Dendritic cell treated with granulocyte-macrophage colony-stimulating factor and Interleukin-4, amounts not matched to agents 40 ng/mL and 50 ng/mL, for 4 days (primary cell): ENCODE measurements around the gene PERCC1.
"Not testable (repeated sequence)": the region's sequence is repeated elsewhere in the genome, so short reads cannot be mapped to it uniquely, and the experiment has no call there.

ENCODE experiments used
- H3K27ac Mint-ChIP-seq: one replicate; pipeline ENCODE4 v1.8.0; 2022; ENCODE audit warnings: mild to moderate bottlenecking, mixed read lengths
- H3K27me3 Mint-ChIP-seq: one replicate; pipeline ENCODE4 v1.8.0; 2022; ENCODE audit warnings: mild to moderate bottlenecking, mixed read lengths
- H3K36me3 Mint-ChIP-seq: one replicate; pipeline ENCODE4 v1.8.0; 2022; ENCODE audit warnings: low read depth, mixed read lengths
- H3K4me1 Mint-ChIP-seq: one replicate; pipeline ENCODE4 v1.8.0; 2022; ENCODE audit warnings: low read depth, mixed read lengths
- H3K4me3 Mint-ChIP-seq: one replicate; pipeline ENCODE4 v1.8.0; 2022; ENCODE audit warnings: mild to moderate bottlenecking, moderate library complexity, mixed read lengths
- H3K9me3 Mint-ChIP-seq: one replicate; pipeline ENCODE4 v1.8.0; 2022; ENCODE audit warnings: mixed read lengths
- intact Hi-C: fragments of 100-400 bp; cut with micrococcal nuclease; formaldehyde crosslinking; loops from one replicate; pipeline ENCODE4 v1.15.0; 2022

Gene PERCC1

GRCh38 chr16:1433756-1434155 lies 2.9 kb downstream of the PERCC1 start:
- Mint-ChIP-seq H3K4me3 (no peak overlapping the region), H3K27ac (no peak overlapping the region), H3K36me3 (peaks cover 40% of the 10 kb centered on the region), H3K9me3 (no peaks in the 10 kb centered on the region), H3K4me1 (no peaks in the 10 kb centered on the region), H3K27me3 (peaks cover 27% of the 10 kb centered on the region)
- intact Hi-C loops = no loop called here

- peaks cover 49% of the 10 kb centered on the region for H3K36me3 Mint-ChIP-seq
- H3K9me3 Mint-ChIP-seq = no peaks in the 10 kb centered on the region
- H3K4me1 Mint-ChIP-seq = no peaks in the 10 kb centered on the region
- intact Hi-C loops = no loop called here
- no peak overlapping the region for H3K4me3 Mint-ChIP-seq
- H3K27ac Mint-ChIP-seq = no peak overlapping the region
- peaks cover 22% of the 10 kb centered on the region for H3K27me3 Mint-ChIP-seq
Measured at GRCh38 chr16:1434644-1435592, 4.0 kb downstream of the PERCC1 start.

- Mint-ChIP-seq H3K4me3 (no peak overlapping the region), H3K36me3 (peaks cover 58% of the 10 kb centered on the region), H3K9me3 (no peaks in the 10 kb centered on the region), H3K27me3 (peaks cover 16% of the 10 kb centered on the region), H3K27ac (no peak overlapping the region), H3K4me1 (no peaks in the 10 kb centered on the region)
- intact Hi-C loops = no loop called here
Measured at GRCh38 chr16:1435921-1436697, 5.2 kb downstream of the PERCC1 start.

GRCh38 chr16:1436731-1437355 lies 6.0 kb downstream of the PERCC1 start:
- Mint-ChIP-seq H3K9me3 (no peaks in the 10 kb centered on the region), H3K4me3 (no peak overlapping the region), H3K36me3 (peaks cover 63% of the 10 kb centered on the region), H3K27me3 (peaks cover 9% of the 10 kb centered on the region), H3K4me1 (no peaks in the 10 kb centered on the region), H3K27ac (no peak overlapping the region)
- intact Hi-C loops = no loop called here

GRCh38 chr16:1437606-1438005 lies 6.7 kb downstream of the PERCC1 start:
- Mint-ChIP-seq H3K27me3 (peaks cover 3% of the 10 kb centered on the region), H3K36me3 (peaks cover 71% of the 10 kb centered on the region), H3K4me1 (no peaks in the 10 kb centered on the region), H3K9me3 (no peaks in the 10 kb centered on the region), H3K4me3 (no peak overlapping the region), H3K27ac (no peak overlapping the region)
- intact Hi-C loops = no loop called here

GRCh38 chr16:1438229-1439057 lies 7.6 kb downstream of the PERCC1 start:
- Mint-ChIP-seq H3K36me3 (peaks cover 77% of the 10 kb centered on the region), H3K4me3 (no peak overlapping the region), H3K27ac (peak overlapping the region; percentile 32), H3K27me3 (peaks cover under 1% of the 10 kb centered on the region), H3K9me3 (no peaks in the 10 kb centered on the region), H3K4me1 (no peaks in the 10 kb centered on the region)
- intact Hi-C loops = no loop called here

DNA sequence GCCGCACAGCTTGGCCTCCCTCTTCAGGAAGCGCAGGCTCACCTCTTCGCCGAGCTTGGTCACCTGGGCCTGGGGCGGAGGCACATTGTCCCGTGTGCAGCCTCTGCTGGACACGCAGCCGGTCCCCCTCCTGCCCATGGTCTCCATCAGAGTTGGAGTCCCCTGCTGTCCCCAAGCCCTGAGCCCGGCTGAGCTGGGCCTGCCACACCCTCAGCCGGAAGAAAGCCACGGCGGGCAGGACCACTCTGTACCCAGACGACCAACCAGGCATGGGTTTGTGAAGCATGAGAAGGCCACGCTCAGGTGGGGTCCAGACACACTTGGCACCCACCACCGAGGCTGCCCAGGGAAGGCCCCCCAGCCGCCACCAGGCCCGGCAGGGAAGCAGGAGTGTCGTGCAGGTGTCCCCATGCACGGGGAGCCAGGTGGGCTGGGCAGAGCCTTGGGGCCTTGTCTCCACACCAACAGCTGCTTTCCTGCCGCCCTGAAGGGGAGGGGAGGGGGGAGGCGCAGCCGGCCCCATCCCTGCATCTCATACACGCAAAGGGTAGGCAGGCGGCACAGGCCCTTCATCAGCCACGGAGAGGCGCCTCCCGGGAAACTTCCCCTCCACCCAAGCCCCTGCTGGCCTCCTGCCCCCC lies 8.3 kb downstream of the PERCC1 start:
- no peaks in the 10 kb centered on the region for H3K9me3 Mint-ChIP-seq
- intact Hi-C loops = no loop called here
- H3K27me3 Mint-ChIP-seq = no peaks in the 10 kb centered on the region
- H3K27ac Mint-ChIP-seq = peak overlapping the region; percentile 32
- peaks cover 77% of the 10 kb centered on the region for H3K36me3 Mint-ChIP-seq
- no peak overlapping the region for H3K4me3 Mint-ChIP-seq
- H3K4me1 Mint-ChIP-seq = no peaks in the 10 kb centered on the region

DNA sequence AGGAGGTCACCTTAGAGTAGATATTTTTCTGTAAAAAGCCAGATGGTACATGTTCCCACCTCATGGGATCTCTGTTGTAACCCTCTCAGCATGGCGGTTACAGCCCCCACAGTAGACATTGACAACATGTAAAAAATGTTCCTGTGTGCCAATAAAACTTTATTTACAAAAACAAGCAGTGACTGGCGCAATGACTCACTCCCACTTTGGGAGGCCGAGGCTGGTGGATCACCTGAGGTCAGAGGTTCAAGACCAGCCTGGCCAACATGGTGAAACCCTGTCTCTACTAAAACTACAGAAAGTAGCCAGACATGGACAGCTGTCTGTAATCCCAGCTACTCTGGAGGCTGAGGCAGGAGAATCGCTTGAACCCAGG lies 8.8 kb downstream of the PERCC1 start:
- Mint-ChIP-seq H3K27ac (peak overlapping the region; percentile 32), H3K36me3 (peaks cover 75% of the 10 kb centered on the region)
- H3K4me3 Mint-ChIP-seq, intact Hi-C loops, H3K4me1 Mint-ChIP-seq, H3K27me3 Mint-ChIP-seq, H3K9me3 Mint-ChIP-seq: not testable (repeated sequence)

GRCh38 chr16:1441391-1441829 lies 10.5 kb downstream of the PERCC1 start:
- H3K27me3 Mint-ChIP-seq = no peaks in the 10 kb centered on the region
- H3K27ac Mint-ChIP-seq = no peak overlapping the region
- intact Hi-C loops = no loop called here
- H3K9me3 Mint-ChIP-seq = no peaks in the 10 kb centered on the region
- no peak overlapping the region for H3K4me3 Mint-ChIP-seq
- peaks cover 75% of the 10 kb centered on the region for H3K36me3 Mint-ChIP-seq
- no peaks in the 10 kb centered on the region for H3K4me1 Mint-ChIP-seq

DNA sequence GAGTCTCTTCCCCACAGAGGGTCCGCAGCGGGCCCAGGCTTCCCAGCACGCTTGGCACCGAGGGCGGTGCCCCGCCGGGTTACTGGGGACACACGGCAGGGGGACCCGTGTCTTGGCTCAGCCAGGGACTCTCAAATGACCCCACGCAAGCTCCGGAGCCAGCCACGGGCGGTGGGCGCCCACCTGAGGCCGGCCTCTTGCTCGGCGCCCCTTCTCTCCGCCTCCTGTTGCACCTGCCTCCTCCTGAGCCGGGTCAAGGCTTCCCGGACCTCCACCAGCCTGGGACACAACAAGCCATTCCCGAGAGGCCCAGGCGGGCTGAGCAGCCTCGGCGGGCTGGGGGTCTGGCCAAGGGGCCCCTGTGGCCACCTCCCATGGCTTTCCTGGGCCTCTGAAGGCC lies 11.8 kb downstream of the PERCC1 start:
- Mint-ChIP-seq H3K27me3 (no peaks in the 10 kb centered on the region), H3K27ac (peak overlapping the region; percentile 43), H3K9me3 (no peaks in the 10 kb centered on the region), H3K36me3 (peaks cover 79% of the 10 kb centered on the region), H3K4me3 (no peak overlapping the region), H3K4me1 (no peaks in the 10 kb centered on the region)
- intact Hi-C loops = no loop called here

- Mint-ChIP-seq H3K27ac (peak overlapping the region; percentile 43), H3K4me3 (no peak overlapping the region), H3K4me1 (no peaks in the 10 kb centered on the region), H3K36me3 (peaks cover 79% of the 10 kb centered on the region), H3K9me3 (no peaks in the 10 kb centered on the region), H3K27me3 (no peaks in the 10 kb centered on the region)
- intact Hi-C loops = no loop called here
Measured at GRCh38 chr16:1443403-1443973, 12.6 kb downstream of the PERCC1 start.

GRCh38 chr16:1443980-1444729 lies 13.3 kb downstream of the PERCC1 start, which contains the start of gene CCDC154:
Gene CCDC154, minus strand, starts transcription at chr16:1444556. Its CDS starts 234 bp downstream, at chr16:1444322.
- Mint-ChIP-seq H3K4me3 (no peak within 1 kb of the TSS), H3K4me1 (no peaks in the 10 kb centered on the region), H3K27me3 (no peaks in the 10 kb centered on the region), H3K36me3 (peaks cover 79% of the 10 kb centered on the region), H3K9me3 (no peaks in the 10 kb centered on the region), H3K27ac (no peak within 1 kb of the TSS)
- intact Hi-C loops = no loop called here
